IPS-15b (cell line): ENCODE data around the gene ZNF365.
"Not testable (repeated sequence)": the region's sequence is repeated elsewhere in the genome, so short reads cannot be mapped to it uniquely, and the experiment has no call there.

Experiments used
- H3K27me3 ChIP-seq: one replicate; pipeline ENCODE4 v1.6.1; 2013; ENCODE audit warnings: low read length; ENCODE audit not compliant: control insufficient read depth, insufficient read depth
- H3K36me3 ChIP-seq: one replicate; pipeline ENCODE4 v1.6.1; 2013; ENCODE audit warnings: low read length; ENCODE audit not compliant: control insufficient read depth, insufficient read depth
- H3K4me1 ChIP-seq: one replicate; pipeline ENCODE4 v1.6.1; 2013; ENCODE audit warnings: mild to moderate bottlenecking, low read length; ENCODE audit not compliant: control insufficient read depth, insufficient read depth
- H3K4me3 ChIP-seq: one replicate; pipeline ENCODE4 v1.5.1; 2013; ENCODE audit warnings: low read depth, low read length
- H3K9ac ChIP-seq: one replicate; pipeline ENCODE4 v1.6.1; 2013; ENCODE audit warnings: low read depth, mild to moderate bottlenecking, low read length
- H3K9me3 ChIP-seq: one replicate; pipeline ENCODE4 v1.6.1; 2013; ENCODE audit warnings: mild to moderate bottlenecking, low read length; ENCODE audit not compliant: control insufficient read depth, insufficient read depth

The ZNF365 gene

GRCh38 chr10:62348029-62348428 is 26.1 kb upstream of the ZNF365 start:
- Histone ChIP-seq H3K27me3 (no peaks in the 10 kb centered on the region), H3K4me1 (no peaks in the 10 kb centered on the region), H3K4me3 (no peak overlapping the region), H3K9ac (no peak overlapping the region), H3K36me3 (no peaks in the 10 kb centered on the region), H3K9me3 (no peaks in the 10 kb centered on the region)

GRCh38 chr10:62352356-62352970 is 21.7 kb upstream of the ZNF365 start:
- Histone ChIP-seq H3K36me3 (no peaks in the 10 kb centered on the region), H3K4me1 (no peaks in the 10 kb centered on the region)

GRCh38 chr10:62354916-62355315 is 19.3 kb upstream of the ZNF365 start:
- H3K27me3 ChIP-seq = no peaks in the 10 kb centered on the region
- H3K4me1 ChIP-seq = no peaks in the 10 kb centered on the region
- H3K4me3 ChIP-seq = no peak overlapping the region
- H3K9me3 ChIP-seq = no peaks in the 10 kb centered on the region
- no peaks in the 10 kb centered on the region for H3K36me3 ChIP-seq
- no peak overlapping the region for H3K9ac ChIP-seq

More at GRCh38 chr10:62352356-62352970, 21.7 kb upstream of the ZNF365 start:
- H3K4me3 ChIP-seq = no peak overlapping the region
- H3K9ac ChIP-seq = no peak overlapping the region
- no peaks in the 10 kb centered on the region for H3K9me3 ChIP-seq
- H3K27me3 ChIP-seq = no peaks in the 10 kb centered on the region

- H3K9me3 ChIP-seq = no peaks in the 10 kb centered on the region
- no peaks in the 10 kb centered on the region for H3K4me1 ChIP-seq
- no peaks in the 10 kb centered on the region for H3K36me3 ChIP-seq
- no peak overlapping the region for H3K4me3 ChIP-seq
- no peaks in the 10 kb centered on the region for H3K27me3 ChIP-seq
- no peak overlapping the region for H3K9ac ChIP-seq
These were observed 17.7 kb upstream of the ZNF365 start for GRCh38 chr10:62356447-62356846.

- H3K4me3 ChIP-seq, H3K9me3 ChIP-seq, H3K27me3 ChIP-seq, H3K36me3 ChIP-seq, H3K4me1 ChIP-seq, H3K9ac ChIP-seq: not testable (repeated sequence)
These were observed 16.0 kb upstream of the ZNF365 start for GRCh38 chr10:62358151-62358550.

- no peaks in the 10 kb centered on the region for H3K9me3 ChIP-seq
- no peaks in the 10 kb centered on the region for H3K36me3 ChIP-seq
- H3K9ac ChIP-seq = no peak overlapping the region
- H3K4me1 ChIP-seq = no peaks in the 10 kb centered on the region
- H3K4me3 ChIP-seq = peak overlapping the region; percentile 70
- peaks cover 34% of the 10 kb centered on the region for H3K27me3 ChIP-seq
These were observed 552 bp upstream of the ZNF365 start for GRCh38 chr10:62373639-62373994.

- Histone ChIP-seq H3K9me3 (no peaks in the 10 kb centered on the region), H3K9ac (no peak overlapping the region), H3K4me1 (no peaks in the 10 kb centered on the region), H3K4me3 (peak overlapping the region; percentile 70), H3K36me3 (no peaks in the 10 kb centered on the region), H3K27me3 (peaks cover 34% of the 10 kb centered on the region)
These were observed 917 bp downstream of the ZNF365 start for GRCh38 chr10:62374862-62375710.

GRCh38 chr10:62376071-62377025 is 2.2 kb downstream of the ZNF365 start:
- H3K4me1 ChIP-seq = no peaks in the 10 kb centered on the region
- H3K4me3 ChIP-seq = no peak overlapping the region
- H3K9ac ChIP-seq = no peak overlapping the region
- peaks cover 34% of the 10 kb centered on the region for H3K27me3 ChIP-seq
- no peaks in the 10 kb centered on the region for H3K36me3 ChIP-seq
- no peaks in the 10 kb centered on the region for H3K9me3 ChIP-seq

- Histone ChIP-seq H3K4me1 (no peaks in the 10 kb centered on the region), H3K9ac (no peak overlapping the region), H3K9me3 (no peaks in the 10 kb centered on the region), H3K36me3 (no peaks in the 10 kb centered on the region), H3K4me3 (no peak overlapping the region), H3K27me3 (peaks cover 32% of the 10 kb centered on the region)
These were observed 2.9 kb downstream of the ZNF365 start for GRCh38 chr10:62377026-62377415.

- peaks cover 28% of the 10 kb centered on the region for H3K27me3 ChIP-seq
- no peaks in the 10 kb centered on the region for H3K9me3 ChIP-seq
- H3K4me3 ChIP-seq = no peak overlapping the region
- no peaks in the 10 kb centered on the region for H3K36me3 ChIP-seq
- H3K9ac ChIP-seq = no peak overlapping the region
- H3K4me1 ChIP-seq = no peaks in the 10 kb centered on the region
These were observed 3.8 kb downstream of the ZNF365 start for GRCh38 chr10:62377966-62378365.

GRCh38 chr10:62378877-62379276 is 4.7 kb downstream of the ZNF365 start:
- not testable (repeated sequence) for H3K4me1 ChIP-seq, H3K9ac ChIP-seq, H3K9me3 ChIP-seq, H3K36me3 ChIP-seq, H3K4me3 ChIP-seq
- H3K27me3 ChIP-seq = peaks cover 19% of the 10 kb centered on the region
